ENCODE results near the gene AVEN.
"Not testable (repeated sequence)": the region's sequence is repeated elsewhere in the genome, so short reads cannot be mapped to it uniquely, and the experiment has no call there.

The AVEN gene

DNA sequence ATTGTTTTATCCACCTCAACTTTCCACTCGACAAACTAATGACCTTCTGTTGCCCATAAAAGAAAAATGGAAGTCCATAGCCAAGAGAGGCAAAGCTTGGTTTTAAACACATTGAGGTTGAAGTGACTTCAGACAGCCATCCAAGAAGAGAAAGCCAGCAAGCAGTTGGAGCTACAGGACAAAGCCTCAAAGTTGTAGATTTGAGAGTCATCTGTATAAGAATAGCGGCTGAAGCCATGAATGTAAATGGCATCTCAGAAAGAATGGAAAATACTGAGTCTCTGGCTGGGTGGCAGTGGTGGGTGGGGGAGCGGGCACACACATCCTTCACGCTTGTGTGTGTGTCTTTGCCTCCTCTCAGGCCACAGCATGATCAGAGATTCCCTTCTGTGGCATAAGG, 194.8 kb downstream of the AVEN start:
- no peak for DNase-seq

DNA sequence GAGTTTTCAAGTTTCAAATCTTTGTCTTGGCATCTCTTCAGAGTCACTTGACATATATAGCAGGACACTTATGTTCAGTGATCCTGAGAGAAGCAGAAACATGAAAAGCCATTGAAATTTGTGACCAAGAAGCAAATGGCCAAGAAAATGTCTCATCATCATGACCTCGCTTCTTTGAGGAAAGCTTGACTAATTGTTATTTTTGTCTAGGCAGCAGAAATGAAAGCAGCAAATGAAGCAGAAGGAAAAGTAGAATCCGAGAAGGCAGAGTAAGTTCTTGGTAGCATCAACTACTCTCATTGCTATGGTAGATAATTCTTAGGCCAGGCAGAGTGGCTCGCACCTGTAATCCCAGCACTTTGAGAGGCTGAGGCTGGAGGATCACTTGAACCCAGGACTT, 198.4 kb downstream of the AVEN start:
- no peak for DNase-seq

DNA sequence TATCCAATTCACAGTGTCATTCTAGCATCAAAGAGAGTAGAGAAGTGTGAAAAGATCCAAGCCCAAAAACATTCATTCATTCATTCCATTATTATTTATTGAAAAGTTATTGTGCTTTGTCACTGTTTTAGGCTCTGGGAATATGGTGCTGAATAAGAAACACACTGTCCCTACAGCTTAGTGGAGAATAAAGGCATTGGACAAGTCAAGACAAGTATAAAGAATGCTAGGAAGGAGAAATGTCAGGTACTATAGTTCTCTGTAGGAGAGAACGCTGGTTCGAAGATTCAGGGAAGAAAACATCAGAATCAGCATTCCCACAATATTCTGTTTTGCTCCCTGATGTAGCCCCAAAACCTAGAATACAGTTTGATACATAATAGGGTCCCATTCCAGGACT, 199.5 kb downstream of the AVEN start:
- DNase-seq, result no peak

DNA sequence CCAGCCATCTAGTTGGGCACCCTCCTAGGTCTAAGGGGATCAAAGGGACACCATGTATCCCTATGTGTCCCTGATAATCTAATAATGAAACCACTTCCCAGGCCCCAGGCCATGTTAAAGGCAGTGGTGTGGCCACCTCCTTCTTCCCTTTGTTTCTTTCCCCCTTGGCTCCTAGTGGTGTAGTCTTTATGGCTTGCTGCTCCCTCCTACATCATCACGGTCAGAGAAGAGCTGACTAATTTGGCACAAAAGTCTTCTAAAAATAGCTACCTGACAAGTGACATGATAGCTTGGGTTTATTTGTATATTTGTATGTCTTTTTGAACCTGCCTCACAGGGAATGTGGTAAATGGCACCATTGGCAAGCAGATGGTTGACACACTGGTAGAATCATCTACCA, 201.7 kb downstream of the AVEN start:
- no peak for DNase-seq

DNA sequence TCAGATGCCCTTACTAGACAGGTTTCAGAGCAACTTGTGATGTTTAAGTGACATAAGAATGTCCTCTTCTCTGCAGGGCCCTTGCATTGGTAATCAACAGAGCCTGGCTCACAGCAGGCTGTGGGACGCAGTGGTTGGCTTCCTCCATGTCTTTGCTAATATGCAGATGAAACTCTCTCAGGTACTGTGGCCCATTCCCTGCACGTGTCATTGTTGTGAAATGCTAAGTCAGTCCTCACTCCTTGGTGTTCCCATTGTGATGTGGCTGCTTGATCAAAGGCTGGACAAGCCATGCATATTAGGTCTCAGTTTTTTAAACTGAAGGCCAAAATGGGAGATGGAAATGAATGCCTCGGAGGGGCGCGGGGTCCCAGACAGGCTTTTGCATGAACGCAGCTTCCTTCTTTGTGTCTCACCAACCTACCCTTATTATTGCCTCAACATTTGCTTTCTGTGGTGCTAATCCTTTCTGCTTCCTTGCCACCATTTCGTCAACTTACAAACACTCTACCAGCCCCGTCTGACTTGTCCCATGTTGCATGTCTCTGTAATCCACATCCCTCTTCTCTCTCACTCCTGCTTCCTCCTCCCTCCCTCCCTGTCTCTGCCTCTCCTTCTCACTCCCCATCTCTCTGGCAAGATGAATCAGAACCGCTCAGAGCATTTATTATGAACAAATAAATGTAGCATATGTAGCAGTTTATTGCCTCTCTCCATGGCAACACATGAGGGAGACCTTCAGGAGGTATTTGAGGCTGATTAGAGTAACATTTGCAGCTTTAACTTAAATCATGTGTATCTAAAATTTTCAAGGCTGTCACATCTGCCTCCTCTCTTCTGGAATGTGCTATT, 203.9 kb downstream of the AVEN start:
- no peak for DNase-seq

DNA sequence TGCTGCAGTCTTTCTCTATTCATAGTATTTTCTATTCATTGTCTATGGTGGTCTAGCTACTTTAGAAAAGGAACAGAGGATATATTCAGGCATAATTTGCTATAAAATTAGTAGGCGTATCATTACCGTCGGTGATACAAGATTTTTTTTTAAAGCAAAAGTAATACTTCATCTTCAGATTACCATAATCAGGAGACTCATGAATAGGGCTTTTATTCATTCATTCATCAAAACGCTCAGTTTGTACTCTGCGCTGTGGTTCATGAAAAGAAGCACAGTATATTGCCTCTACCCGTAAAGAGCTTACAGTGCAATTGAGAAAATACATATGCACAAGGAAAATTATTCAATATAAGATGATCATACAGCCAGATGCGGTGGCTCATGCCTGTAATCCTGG, 207.4 kb downstream of the AVEN start:
- no peak for DNase-seq

DNA sequence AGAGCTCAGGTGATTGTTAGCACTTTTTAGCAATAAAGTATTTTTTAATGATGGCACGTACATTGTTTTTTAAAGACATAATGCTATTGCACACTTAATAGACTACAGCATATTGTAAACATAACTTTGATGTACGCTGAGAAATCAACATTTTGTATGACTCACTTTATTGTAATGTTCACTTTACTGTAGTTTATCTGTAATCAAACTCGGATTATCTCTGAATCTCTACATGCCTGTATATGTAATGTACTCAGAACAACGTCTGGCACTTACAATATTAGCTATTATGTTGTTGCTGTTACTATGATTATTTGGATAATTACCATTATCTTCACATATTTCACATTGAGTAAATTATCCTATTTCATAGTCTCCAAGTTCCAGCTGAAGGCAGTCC, 208.7 kb downstream of the AVEN start:
- DNase-seq, result no peak

DNA sequence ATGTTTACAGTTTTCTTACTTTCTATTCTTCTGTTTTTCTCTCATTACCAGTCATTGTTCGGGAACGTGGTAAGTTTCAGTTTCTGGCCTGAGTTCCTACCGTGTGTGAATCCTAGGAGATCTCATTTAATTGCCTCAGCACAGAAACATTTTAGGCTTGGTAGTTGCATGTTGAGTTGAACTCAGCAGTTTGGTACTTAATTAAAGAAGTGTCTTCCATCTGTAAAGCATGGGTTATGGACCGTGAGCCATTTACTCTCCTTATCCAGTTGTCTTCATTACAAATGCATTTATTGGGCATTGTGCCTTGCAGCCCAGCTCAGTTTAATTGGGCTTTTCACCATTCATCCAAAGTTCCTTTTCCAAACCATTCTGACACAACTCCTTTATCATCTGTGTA, 212.8 kb downstream of the AVEN start:
- no peak for DNase-seq

DNA sequence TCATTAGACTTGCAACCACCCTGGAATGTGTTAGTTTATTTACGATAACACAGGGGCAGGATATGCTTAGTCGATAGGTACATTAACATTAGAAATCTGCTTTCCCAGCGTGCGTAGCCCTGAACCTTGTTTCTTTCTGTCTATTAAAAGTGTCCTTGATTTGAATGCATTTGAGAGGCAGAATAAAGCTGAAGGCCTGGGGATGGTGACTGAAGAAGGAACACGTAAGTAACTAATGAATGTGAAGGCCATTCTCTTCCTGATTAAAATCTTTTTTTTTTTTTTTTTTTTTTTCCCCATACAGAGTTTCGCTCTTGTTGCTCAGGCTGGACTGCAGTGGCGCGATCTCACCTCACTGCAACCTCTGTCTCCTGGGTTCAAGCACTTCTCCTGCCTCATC, 213.6 kb downstream of the AVEN start:
- DNase-seq, result no peak

DNA sequence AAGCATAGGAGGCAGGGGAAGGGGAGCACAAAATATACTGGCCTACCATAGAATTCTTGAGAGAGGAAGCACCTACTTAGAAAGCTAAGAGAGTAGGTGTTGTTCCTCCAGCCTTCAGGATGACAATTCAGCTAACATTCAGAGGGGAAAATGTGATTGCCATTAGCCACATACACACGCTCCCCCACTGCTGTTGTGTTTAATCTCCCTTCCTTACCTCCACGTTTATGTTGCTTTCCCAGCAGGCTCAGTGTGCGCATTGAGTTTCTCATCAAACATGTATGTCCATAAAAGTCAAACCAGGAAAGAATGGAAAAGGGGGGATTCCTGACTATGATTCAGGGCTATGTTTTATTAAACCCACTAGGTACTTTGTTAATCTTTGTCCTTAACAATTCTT, 215.9 kb downstream of the AVEN start:
- DNase-seq, result no peak

DNA sequence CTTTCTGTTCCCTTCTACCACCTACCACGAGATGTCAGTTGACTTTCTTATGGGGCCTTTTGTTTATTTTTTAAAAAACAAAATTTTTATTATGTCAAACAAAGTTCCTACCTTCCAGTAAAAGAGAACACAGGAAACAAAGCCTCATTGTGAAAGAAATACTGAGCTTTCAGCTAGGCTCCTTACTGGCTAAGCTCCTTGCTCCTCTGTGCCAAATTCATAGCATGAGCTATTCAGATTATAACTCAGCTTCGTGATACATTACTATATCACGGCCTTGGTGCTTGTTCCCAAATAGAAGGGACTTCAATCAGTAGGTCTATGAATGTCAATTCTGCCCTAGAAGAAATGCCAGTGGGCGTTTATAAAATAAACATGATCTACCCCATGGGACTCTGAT, 216.5 kb downstream of the AVEN start:
- DNase-seq, result no peak

DNA sequence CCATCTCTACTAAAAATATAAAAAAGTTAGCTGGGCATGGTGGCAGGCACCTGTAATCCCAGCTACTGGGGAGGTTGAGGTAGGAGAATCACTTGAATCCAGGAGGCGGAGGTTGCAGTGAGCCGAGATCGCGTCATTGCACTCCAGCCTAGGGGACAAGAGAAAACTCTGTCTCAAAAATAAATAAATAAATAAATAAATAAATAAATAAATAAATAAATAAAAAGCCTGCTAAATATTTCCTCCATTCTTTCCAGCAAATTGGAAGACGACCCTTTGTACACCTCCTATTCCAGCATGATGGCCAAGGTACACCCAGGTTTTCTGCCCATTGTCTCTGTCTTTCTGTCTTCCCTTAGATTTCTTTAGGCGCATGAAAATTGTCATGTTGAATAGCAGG, 219.5 kb downstream of the AVEN start:
- DNase-seq, result not testable (repeated sequence)

Measured in NCI-H2171 treated with DMSO at 0.1 percent for 48 hours (cell line).